ENCODE data around the gene ITGAD. TPM values are rescaled to one million over a fixed set of nuclear protein-coding genes. Genes with fewer than 3 reads are reported as not detected.
"Not testable (repeated sequence)": the region's sequence is repeated elsewhere in the genome, so short reads cannot be mapped to it uniquely, and the experiment has no call there.

Gene ITGAD
- total RNA-seq, 1 donor from 2014 or later, result not detected

DNA sequence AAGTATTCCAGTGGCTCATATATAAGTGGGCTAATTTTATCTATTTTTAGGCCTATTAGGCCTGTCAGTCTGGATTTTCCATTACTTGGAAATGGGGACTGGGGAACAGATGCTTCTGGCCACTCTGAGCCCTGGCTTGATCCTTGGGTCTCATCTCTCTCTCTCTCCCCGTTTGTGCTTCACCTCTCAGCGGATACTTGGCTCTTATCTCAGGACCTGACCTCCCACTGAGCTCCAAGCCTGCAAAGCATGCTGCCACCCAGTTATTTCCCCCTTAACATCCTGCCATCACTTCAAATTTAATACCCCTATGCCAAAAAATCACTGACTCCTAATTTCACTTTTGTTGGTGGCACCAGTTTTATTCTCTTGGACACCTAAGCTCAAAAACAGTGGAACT is 45.3 kb downstream of the ITGAD start:
- no peaks in the 10 kb centered on the region for H3K27me3 Mint-ChIP-seq (ENCODE audit: low read depth)
- H3K36me3 Mint-ChIP-seq (ENCODE audit: low read depth), result no peaks in the 10 kb centered on the region
- H3K27ac Mint-ChIP-seq (ENCODE audit: unreplicated experiment), result no peak overlapping the region
- peaks cover 13% of the 10 kb centered on the region for H3K4me1 Mint-ChIP-seq (ENCODE audit: low read depth)
- no peaks in the 10 kb centered on the region for H3K9me3 Mint-ChIP-seq (ENCODE audit: low read depth)
- DNase-seq (ENCODE audit: low spot score), result peak; percentile 5
- TF ChIP-seq, protein P1, sequence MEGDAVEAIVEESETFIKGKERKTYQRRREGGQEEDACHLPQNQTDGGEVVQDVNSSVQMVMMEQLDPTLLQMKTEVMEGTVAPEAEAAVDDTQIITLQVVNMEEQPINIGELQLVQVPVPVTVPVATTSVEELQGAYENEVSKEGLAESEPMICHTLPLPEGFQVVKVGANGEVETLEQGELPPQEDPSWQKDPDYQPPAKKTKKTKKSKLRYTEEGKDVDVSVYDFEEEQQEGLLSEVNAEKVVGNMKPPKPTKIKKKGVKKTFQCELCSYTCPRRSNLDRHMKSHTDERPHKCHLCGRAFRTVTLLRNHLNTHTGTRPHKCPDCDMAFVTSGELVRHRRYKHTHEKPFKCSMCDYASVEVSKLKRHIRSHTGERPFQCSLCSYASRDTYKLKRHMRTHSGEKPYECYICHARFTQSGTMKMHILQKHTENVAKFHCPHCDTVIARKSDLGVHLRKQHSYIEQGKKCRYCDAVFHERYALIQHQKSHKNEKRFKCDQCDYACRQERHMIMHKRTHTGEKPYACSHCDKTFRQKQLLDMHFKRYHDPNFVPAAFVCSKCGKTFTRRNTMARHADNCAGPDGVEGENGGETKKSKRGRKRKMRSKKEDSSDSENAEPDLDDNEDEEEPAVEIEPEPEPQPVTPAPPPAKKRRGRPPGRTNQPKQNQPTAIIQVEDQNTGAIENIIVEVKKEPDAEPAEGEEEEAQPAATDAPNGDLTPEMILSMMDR (IDR thresholded peaks at IDR 0.05), result no peak
- no peak overlapping the region for H3K4me3 Mint-ChIP-seq (ENCODE audit: unreplicated experiment)

DNA sequence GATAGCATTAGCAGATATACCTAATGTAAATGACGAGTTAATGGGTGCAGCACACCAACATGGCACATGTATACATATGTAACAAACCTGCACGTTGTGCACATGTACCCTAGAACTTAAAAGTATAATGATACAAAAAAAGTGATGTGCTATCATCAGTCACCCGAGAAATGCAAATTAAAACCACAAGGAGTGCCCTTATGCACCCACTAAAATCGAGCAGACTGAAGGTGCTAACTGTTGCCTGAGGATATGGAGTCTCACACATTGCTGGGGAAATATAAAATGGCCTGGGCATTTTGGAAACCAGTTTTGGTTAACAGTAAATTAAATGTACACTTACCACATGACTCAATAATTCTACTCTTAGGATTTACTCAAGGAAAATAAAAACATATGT is 45.9 kb downstream of the ITGAD start:
- H3K4me1 Mint-ChIP-seq (ENCODE audit: low read depth), result peaks cover 13% of the 10 kb centered on the region
- H3K27ac Mint-ChIP-seq (ENCODE audit: unreplicated experiment); H3K9me3 Mint-ChIP-seq (ENCODE audit: low read depth); H3K4me3 Mint-ChIP-seq (ENCODE audit: unreplicated experiment); DNase-seq (ENCODE audit: low spot score); H3K36me3 Mint-ChIP-seq (ENCODE audit: low read depth); H3K27me3 Mint-ChIP-seq (ENCODE audit: low read depth): not testable (repeated sequence)

DNA sequence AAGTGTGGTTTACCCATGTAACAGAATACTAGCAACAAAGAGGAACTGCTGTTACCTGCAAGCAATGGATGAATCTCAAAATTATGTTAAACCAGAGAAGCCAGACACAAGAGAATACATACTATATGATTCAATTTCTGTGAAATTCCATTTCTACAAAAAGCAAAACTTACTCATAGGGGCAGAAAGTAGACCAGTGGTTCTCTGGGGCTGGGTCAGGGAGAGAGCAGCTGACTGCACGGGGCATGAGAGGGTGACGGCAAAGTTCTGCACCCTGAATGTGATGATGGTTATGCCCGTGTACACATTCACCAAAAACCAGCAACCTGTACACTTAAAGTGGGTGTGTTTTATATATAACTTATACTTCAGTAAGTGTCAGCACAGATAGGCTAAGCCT is 46.4 kb downstream of the ITGAD start:
- no peak overlapping the region for H3K27ac Mint-ChIP-seq (ENCODE audit: unreplicated experiment)
- H3K36me3 Mint-ChIP-seq (ENCODE audit: low read depth), result no peaks in the 10 kb centered on the region
- DNase-seq (ENCODE audit: low spot score), result peak; percentile 19
- no peaks in the 10 kb centered on the region for H3K9me3 Mint-ChIP-seq (ENCODE audit: low read depth)
- peaks cover 13% of the 10 kb centered on the region for H3K4me1 Mint-ChIP-seq (ENCODE audit: low read depth)
- no peak overlapping the region for H3K4me3 Mint-ChIP-seq (ENCODE audit: unreplicated experiment)
- no peaks in the 10 kb centered on the region for H3K27me3 Mint-ChIP-seq (ENCODE audit: low read depth)
- TF ChIP-seq, protein P1 (IDR thresholded peaks at IDR 0.05), result no peak

DNA sequence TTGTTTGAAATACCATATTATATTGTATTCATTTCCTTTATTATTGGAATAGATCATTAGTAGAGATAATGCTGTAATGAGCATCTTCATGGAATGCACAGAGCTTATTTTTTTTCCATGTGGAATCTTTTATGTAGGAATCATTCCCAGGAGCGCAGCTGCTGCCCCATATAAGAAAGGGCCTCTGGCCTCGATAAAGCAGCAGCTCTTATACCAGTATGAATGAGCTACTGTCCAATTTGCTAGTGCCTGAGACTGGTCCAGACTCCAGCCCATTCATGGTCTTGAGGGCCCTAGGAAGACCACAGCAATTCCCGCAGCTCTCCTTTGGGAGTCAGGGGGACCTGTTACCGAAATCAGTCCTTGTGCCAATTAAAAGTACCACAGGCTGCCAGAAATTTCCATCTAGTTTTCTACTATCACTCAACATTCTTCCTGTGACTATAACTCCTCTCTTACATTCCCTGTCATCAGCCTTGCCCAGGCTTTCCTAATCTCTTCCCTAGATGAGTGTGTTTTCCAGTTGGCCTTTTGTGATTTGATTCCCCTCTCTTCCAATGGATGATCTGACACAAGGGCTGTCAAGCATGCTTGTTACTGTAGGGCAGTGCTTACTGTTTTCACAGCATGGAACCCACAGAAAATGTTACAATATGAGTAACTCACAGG is 47.5 kb downstream of the ITGAD start:
- no peaks in the 10 kb centered on the region for H3K9me3 Mint-ChIP-seq (ENCODE audit: low read depth)
- H3K4me1 Mint-ChIP-seq (ENCODE audit: low read depth), result peaks cover 13% of the 10 kb centered on the region
- H3K4me3 Mint-ChIP-seq (ENCODE audit: unreplicated experiment), result no peak overlapping the region
- peak; percentile 7 for DNase-seq (ENCODE audit: low spot score)
- TF ChIP-seq, protein P1 (IDR thresholded peaks at IDR 0.05), result no peak
- H3K27me3 Mint-ChIP-seq (ENCODE audit: low read depth), result no peaks in the 10 kb centered on the region
- H3K36me3 Mint-ChIP-seq (ENCODE audit: low read depth), result no peaks in the 10 kb centered on the region
- H3K27ac Mint-ChIP-seq (ENCODE audit: unreplicated experiment), result no peak overlapping the region

DNA sequence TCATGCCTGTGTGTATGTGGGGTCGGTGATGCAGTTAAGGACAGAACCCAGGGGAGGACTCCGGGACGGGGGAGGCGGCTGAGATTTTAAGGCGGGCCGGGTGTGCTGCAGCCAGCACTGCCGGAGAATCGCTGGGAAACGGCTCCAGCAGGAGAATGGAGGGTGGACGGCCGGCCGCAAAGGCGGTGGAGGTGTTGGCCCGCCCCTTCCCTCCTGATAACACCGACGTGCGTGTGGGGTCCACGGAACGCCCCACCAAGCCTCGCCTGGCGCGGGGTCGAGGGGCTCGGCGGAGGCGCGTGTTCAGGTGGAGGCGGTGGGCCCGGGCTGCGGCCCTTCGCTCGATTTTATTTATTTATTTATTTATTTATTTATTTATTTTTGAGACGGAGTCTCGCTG is 48.8 kb downstream of the ITGAD start:
- Mint-ChIP-seq H3K4me3 (ENCODE audit: unreplicated experiment) (peak overlapping the region; percentile 69), H3K27ac (ENCODE audit: unreplicated experiment) (peak overlapping the region; percentile 54), H3K27me3 (ENCODE audit: low read depth) (no peaks in the 10 kb centered on the region), H3K36me3 (ENCODE audit: low read depth) (no peaks in the 10 kb centered on the region), H3K9me3 (ENCODE audit: low read depth) (no peaks in the 10 kb centered on the region), H3K4me1 (ENCODE audit: low read depth) (peaks cover 13% of the 10 kb centered on the region)
- TF ChIP-seq, protein P1 (IDR thresholded peaks at IDR 0.05), result no peak
- DNase-seq (ENCODE audit: low spot score), result peak; percentile 95

DNA sequence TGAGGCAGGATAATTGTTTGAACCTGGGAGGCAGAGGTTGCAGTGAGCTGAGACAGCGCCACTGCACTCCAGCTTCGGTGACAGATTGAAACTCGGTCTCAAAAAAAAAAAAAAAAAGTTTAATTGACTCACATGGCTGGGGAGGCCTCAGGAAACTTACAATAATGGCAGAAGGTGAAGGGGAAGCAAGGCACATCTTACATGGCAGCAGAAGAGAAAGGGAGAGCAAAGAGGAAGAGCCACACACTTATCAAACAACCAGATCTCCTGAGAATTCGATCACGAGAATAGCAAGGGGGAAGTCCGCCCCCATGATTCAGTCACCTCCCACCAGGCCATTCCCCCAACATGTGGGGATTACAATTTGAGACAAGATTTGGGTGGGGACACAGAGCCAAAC is 52.8 kb downstream of the ITGAD start:
- H3K9me3 Mint-ChIP-seq (ENCODE audit: low read depth), result not testable (repeated sequence)

More for the DNA sequence above, 52.8 kb downstream of the ITGAD start:
- H3K27ac Mint-ChIP-seq (ENCODE audit: unreplicated experiment); H3K36me3 Mint-ChIP-seq (ENCODE audit: low read depth); H3K27me3 Mint-ChIP-seq (ENCODE audit: low read depth); H3K4me3 Mint-ChIP-seq (ENCODE audit: unreplicated experiment): not testable (repeated sequence)
- H3K4me1 Mint-ChIP-seq (ENCODE audit: low read depth), result peaks cover 14% of the 10 kb centered on the region
- peak; percentile 9 for DNase-seq (ENCODE audit: low spot score)
